ENCODE measurements around the gene SLC35G4.

Gene SLC35G4

DNA sequence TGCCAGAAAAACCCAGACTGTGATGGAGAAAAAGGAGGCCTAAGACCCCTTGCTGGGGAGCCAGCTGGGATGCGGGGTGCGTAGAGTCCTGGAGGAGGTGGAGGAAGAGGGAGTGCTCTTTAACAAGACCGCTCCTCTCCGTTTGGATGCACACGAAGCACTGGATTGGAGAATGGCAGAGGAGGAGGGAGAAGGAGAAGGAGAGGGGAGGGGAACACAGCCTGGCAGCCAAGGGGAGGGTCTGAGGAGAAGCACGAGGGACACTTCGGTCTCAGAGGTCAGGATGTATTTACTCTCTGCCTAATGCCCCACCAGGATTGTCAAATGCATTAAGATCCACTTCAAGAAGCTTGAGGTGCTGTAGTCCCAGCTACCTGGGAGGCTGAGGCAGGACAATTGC lies 42.0 kb upstream of the SLC35G4 start:
- DNase-seq (ENCODE audit: low read depth in 1 of 2, low spot score in 1 of 2): no peak
- TF ChIP-seq, protein P1, sequence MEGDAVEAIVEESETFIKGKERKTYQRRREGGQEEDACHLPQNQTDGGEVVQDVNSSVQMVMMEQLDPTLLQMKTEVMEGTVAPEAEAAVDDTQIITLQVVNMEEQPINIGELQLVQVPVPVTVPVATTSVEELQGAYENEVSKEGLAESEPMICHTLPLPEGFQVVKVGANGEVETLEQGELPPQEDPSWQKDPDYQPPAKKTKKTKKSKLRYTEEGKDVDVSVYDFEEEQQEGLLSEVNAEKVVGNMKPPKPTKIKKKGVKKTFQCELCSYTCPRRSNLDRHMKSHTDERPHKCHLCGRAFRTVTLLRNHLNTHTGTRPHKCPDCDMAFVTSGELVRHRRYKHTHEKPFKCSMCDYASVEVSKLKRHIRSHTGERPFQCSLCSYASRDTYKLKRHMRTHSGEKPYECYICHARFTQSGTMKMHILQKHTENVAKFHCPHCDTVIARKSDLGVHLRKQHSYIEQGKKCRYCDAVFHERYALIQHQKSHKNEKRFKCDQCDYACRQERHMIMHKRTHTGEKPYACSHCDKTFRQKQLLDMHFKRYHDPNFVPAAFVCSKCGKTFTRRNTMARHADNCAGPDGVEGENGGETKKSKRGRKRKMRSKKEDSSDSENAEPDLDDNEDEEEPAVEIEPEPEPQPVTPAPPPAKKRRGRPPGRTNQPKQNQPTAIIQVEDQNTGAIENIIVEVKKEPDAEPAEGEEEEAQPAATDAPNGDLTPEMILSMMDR (IDR thresholded peaks at IDR 0.05; ENCODE audit: insufficient read depth, low read length): no peak
- no peak for TF ChIP-seq GABPA (IDR thresholded peaks at IDR 0.05; ENCODE audit: low read depth)
- TF ChIP-seq POLR2AphosphoS5 (IDR thresholded peaks at IDR 0.05; ENCODE audit: low read depth): no peak
- TF ChIP-seq SPI1 (IDR thresholded peaks at IDR 0.05; ENCODE audit: borderline replicate concordance, low read depth): no peak
- TF ChIP-seq, protein P2, sequence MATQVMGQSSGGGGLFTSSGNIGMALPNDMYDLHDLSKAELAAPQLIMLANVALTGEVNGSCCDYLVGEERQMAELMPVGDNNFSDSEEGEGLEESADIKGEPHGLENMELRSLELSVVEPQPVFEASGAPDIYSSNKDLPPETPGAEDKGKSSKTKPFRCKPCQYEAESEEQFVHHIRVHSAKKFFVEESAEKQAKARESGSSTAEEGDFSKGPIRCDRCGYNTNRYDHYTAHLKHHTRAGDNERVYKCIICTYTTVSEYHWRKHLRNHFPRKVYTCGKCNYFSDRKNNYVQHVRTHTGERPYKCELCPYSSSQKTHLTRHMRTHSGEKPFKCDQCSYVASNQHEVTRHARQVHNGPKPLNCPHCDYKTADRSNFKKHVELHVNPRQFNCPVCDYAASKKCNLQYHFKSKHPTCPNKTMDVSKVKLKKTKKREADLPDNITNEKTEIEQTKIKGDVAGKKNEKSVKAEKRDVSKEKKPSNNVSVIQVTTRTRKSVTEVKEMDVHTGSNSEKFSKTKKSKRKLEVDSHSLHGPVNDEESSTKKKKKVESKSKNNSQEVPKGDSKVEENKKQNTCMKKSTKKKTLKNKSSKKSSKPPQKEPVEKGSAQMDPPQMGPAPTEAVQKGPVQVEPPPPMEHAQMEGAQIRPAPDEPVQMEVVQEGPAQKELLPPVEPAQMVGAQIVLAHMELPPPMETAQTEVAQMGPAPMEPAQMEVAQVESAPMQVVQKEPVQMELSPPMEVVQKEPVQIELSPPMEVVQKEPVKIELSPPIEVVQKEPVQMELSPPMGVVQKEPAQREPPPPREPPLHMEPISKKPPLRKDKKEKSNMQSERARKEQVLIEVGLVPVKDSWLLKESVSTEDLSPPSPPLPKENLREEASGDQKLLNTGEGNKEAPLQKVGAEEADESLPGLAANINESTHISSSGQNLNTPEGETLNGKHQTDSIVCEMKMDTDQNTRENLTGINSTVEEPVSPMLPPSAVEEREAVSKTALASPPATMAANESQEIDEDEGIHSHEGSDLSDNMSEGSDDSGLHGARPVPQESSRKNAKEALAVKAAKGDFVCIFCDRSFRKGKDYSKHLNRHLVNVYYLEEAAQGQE (IDR thresholded peaks at IDR 0.05; ENCODE audit: insufficient replicate concordance, low read depth): no peak
- Histone ChIP-seq H3K27me3 (ENCODE audit: insufficient read depth, poor library complexity, severe bottlenecking) (peaks cover 11% of the 10 kb centered on the region), H3K4me3 (replicated peaks; ENCODE audit: insufficient read depth, low read length) (no peak overlapping the region), H3K27ac (replicated peaks) (no peak overlapping the region)

DNA sequence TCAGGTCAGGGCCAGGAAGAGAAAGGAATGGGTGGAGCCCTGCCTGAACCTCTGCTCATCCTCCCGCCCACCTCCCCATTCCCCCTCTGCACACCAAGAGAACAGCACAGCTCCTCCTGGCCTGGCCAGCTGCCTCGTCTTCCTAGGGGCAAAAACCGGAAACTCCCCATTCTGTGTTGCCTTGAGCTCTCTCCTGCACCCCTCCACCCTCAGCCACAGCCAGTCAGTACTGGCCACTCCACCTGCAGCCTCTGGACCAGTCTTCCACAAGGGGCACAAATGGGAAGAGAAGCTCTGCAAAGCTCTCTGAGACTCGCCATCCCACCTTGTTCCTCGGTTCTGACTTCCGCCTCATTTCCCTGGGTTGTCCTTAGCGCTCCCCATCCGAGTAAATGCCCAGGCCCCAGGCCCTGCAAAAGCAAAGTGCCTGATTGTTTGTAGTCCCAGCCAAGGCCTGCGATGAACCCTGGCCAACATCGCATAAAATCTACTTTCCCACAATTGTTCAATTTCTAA lies 39.3 kb upstream of the SLC35G4 start:
- DNase-seq (ENCODE audit: low read depth in 1 of 2, low spot score in 1 of 2): no peak
- Histone ChIP-seq H3K27ac (replicated peaks) (no peak overlapping the region), H3K27me3 (ENCODE audit: insufficient read depth, poor library complexity, severe bottlenecking) (peaks cover 16% of the 10 kb centered on the region), H3K4me3 (replicated peaks; ENCODE audit: insufficient read depth, low read length) (no peak overlapping the region)
- TF ChIP-seq, protein P2 (IDR thresholded peaks at IDR 0.05; ENCODE audit: insufficient replicate concordance, low read depth): no peak
- TF ChIP-seq POLR2AphosphoS5 (IDR thresholded peaks at IDR 0.05; ENCODE audit: low read depth) (no peak), SPI1 (IDR thresholded peaks at IDR 0.05; ENCODE audit: borderline replicate concordance, low read depth) (no peak), GABPA (IDR thresholded peaks at IDR 0.05; ENCODE audit: low read depth) (no peak)
- TF ChIP-seq, protein P1 (IDR thresholded peaks at IDR 0.05; ENCODE audit: insufficient read depth, low read length): no peak

DNA sequence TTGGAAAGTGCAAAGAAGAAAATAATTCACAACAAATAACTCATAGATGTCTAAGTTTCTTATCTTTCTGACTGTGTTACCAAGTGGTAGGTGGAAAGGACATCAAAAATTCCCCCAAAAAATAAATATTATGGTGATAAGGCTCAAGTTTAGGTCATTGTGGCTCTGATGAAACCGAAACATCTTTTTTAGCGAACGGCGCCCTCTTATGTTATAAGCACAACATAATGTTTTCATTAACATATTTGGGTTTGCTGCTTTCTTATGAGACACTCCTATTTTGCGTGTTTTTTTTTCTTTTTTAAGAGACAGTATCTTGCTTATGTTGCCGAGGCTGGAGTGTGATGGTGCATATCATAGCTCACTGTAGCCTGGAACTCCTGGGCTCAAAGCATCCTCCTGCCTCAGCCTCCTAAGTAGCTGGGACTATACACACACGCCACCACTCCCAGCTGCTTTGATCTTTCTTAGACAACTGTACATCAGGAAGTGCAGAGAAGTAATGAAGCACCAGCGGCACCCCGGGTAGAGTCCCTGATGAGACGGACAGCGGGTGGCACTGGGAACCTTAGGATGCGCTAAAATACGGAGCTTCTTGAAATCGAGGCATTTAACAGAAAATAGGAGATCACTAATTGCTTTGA lies 38.5 kb upstream of the SLC35G4 start:
- no peak overlapping the region for H3K27ac ChIP-seq (replicated peaks)
- no peak overlapping the region for H3K4me3 ChIP-seq (replicated peaks; ENCODE audit: insufficient read depth, low read length)
- TF ChIP-seq, protein P2 (IDR thresholded peaks at IDR 0.05; ENCODE audit: insufficient replicate concordance, low read depth): no peak
- TF ChIP-seq, protein P1 (IDR thresholded peaks at IDR 0.05; ENCODE audit: insufficient read depth, low read length): peak; percentile 7
- no peak for TF ChIP-seq GABPA (IDR thresholded peaks at IDR 0.05; ENCODE audit: low read depth)
- TF ChIP-seq POLR2AphosphoS5 (IDR thresholded peaks at IDR 0.05; ENCODE audit: low read depth): no peak
- no peak for TF ChIP-seq SPI1 (IDR thresholded peaks at IDR 0.05; ENCODE audit: borderline replicate concordance, low read depth)
- no peak for DNase-seq (ENCODE audit: low read depth in 1 of 2, low spot score in 1 of 2)
- H3K27me3 ChIP-seq (ENCODE audit: insufficient read depth, poor library complexity, severe bottlenecking): peaks cover 17% of the 10 kb centered on the region

All from HL-60 (cell line).